DND-41 (cell line): ENCODE measurements around the gene SAPCD2.

Experiments
- EZH2 ChIP-seq: IDR thresholded peaks from 3 replicates; pipeline ENCODE4 v1.6.1; 2012; ENCODE audit warnings: borderline replicate concordance, low read depth, mild to moderate bottlenecking, moderate library complexity, low read length, inconsistent platforms; ENCODE audit not compliant: severe bottlenecking
- TF ChIP-seq, protein P1 (sequence below): IDR thresholded peaks from 2 replicates; pipeline ENCODE4 v1.5.1; 2012; ENCODE audit warnings: borderline replicate concordance, low read length, moderate library complexity, mild to moderate bottlenecking; ENCODE audit not compliant: poor library complexity, severe bottlenecking; ENCODE audit errors: extremely low read depth

DNA sequence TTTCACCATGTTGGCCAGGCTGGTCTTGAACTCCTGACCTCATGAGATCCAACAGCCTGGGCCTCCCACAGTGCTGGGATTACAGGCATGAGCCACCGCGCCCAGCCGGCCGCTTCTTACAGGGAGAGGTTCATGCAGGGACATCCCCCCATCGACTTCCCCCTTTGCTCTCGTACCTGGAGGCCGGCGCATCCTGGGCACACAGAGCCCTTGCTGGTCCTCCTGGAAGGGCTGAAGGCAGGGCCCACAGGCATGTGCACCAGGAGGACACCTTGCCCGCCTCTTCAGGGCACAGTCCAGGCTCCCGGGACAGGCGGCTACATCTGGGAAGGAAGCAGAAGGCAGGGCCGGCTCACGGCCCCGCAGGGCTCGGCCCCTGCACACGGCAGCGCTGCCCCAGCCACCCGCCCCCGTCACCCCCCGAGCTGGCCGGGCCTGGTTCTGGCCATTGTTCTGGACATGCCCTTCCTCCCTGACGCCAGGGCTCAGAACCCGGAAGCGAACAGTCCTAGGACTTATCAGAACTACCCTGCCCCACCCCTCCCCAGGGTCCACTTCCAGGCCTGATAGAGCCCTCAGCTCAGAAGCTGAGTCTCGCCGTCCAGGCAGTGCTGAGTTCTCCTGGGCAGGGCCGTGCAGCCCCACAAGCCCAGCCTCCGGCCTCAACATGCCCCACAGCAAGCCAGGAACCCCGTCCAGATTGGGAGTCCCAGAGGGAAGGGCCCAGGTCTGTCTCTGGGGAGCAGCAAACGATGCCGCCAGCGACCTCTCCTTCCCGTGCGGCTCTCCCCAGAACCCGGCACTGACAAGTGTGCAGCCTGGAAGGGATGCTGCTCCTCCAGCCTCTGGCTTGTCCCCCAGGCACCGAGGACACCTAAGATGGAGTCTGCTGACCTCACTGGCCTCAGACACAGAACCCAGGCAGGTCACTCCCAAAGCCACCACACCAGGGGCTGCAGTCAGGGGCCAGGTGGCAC is 27.3 kb downstream of the SAPCD2 start:
- TF ChIP-seq, protein P1, sequence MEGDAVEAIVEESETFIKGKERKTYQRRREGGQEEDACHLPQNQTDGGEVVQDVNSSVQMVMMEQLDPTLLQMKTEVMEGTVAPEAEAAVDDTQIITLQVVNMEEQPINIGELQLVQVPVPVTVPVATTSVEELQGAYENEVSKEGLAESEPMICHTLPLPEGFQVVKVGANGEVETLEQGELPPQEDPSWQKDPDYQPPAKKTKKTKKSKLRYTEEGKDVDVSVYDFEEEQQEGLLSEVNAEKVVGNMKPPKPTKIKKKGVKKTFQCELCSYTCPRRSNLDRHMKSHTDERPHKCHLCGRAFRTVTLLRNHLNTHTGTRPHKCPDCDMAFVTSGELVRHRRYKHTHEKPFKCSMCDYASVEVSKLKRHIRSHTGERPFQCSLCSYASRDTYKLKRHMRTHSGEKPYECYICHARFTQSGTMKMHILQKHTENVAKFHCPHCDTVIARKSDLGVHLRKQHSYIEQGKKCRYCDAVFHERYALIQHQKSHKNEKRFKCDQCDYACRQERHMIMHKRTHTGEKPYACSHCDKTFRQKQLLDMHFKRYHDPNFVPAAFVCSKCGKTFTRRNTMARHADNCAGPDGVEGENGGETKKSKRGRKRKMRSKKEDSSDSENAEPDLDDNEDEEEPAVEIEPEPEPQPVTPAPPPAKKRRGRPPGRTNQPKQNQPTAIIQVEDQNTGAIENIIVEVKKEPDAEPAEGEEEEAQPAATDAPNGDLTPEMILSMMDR: no peak
- no peak for TF ChIP-seq EZH2
